Hepatocyte (in vitro differentiated cells): ENCODE measurements around the gene ARHGAP26. TPM values are rescaled to one million over a fixed set of nuclear protein-coding genes. Genes with fewer than 3 reads are reported as not detected.

Experiments used
- DNase-seq: peaks from one replicate; pipeline ENCODE4 v3.0.0-alpha.2; 2016; ENCODE audit warnings: low spot score
- H2AFZ ChIP-seq: fragments of 200-600 bp; sonication (generic); 2 replicates; pipeline ENCODE4 v1.6.0; 2016; ENCODE audit warnings: antibody characterized with exemption, mild to moderate bottlenecking
- H3K27ac ChIP-seq: fragments of 200-600 bp; sonication (generic); 2 replicates; pipeline ENCODE4 v1.5.1; 2016; ENCODE audit warnings: mild to moderate bottlenecking
- H3K27me3 ChIP-seq: fragments of 200-600 bp; sonication (generic); 2 replicates; pipeline ENCODE4 v1.6.1; 2016
- H3K36me3 ChIP-seq: fragments of 200-600 bp; sonication (generic); replicated peaks from 2 replicates; pipeline ENCODE4 v1.5.1; 2016; ENCODE audit warnings: low read depth; ENCODE audit not compliant: insufficient read depth
- H3K4me1 ChIP-seq: fragments of 200-600 bp; sonication (generic); 2 replicates; pipeline ENCODE4 v1.5.1; 2016; ENCODE audit warnings: mild to moderate bottlenecking, moderate library complexity; ENCODE audit not compliant: insufficient read depth
- H3K4me2 ChIP-seq: fragments of 200-600 bp; sonication (generic); 2 replicates; pipeline ENCODE4 v1.6.0; 2016
- H3K4me3 ChIP-seq: fragments of 200-600 bp; sonication (generic); 2 replicates; pipeline ENCODE4 v1.5.1; 2016; ENCODE audit warnings: mild to moderate bottlenecking
- H3K79me2 ChIP-seq: fragments of 200-600 bp; sonication (generic); 2 replicates; pipeline ENCODE4 v1.6.0; 2017; ENCODE audit warnings: mild to moderate bottlenecking
- H3K9me2 ChIP-seq: fragments of 200-600 bp; sonication (generic); replicated peaks from 2 replicates; pipeline ENCODE4 v1.6.0; 2017; ENCODE audit warnings: mild to moderate bottlenecking; ENCODE audit not compliant: insufficient read depth
- H3K9me3 ChIP-seq: fragments of 200-600 bp; sonication (generic); 2 replicates; pipeline ENCODE4 v1.5.1; 2016; ENCODE audit warnings: low read depth, mild to moderate bottlenecking
- H4K20me1 ChIP-seq: fragments of 200-600 bp; sonication (generic); 2 replicates; pipeline ENCODE4 v1.6.0; 2016; ENCODE audit warnings: mild to moderate bottlenecking; ENCODE audit not compliant: insufficient read depth, poor library complexity, severe bottlenecking
- EZH2 ChIP-seq: fragments of 200-600 bp; sonication (generic); IDR thresholded peaks from 2 replicates; pipeline ENCODE4 v1.6.1; 2016; ENCODE audit warnings: antibody characterized with exemption, mild to moderate bottlenecking, borderline replicate concordance
- EZH2phosphoT487 ChIP-seq: fragments of 200-600 bp; sonication (generic); IDR thresholded peaks from one replicate; pipeline ENCODE4 v1.6.1; 2018; ENCODE audit warnings: antibody characterized with exemption, mild to moderate bottlenecking, low read depth, moderate library complexity; ENCODE audit not compliant: unreplicated experiment, severe bottlenecking
- WGBS: methylation state at CpG from one replicate; pipeline ENCODE4 v1.1.6; 2016; ENCODE audit warnings: low lambda C conversion rate; ENCODE audit errors: missing lambda C conversion rate; 5-methylcytosine and 5-hydroxymethylcytosine counted together
- polyA plus RNA-seq: library from polyadenylated mRNA; unstranded; fragments of >200 nt; fragmentation: Nextera tagmentation; extraction: Ambion mirVana; gene quantifications from 2 replicates; pipeline ENCODE4 v1.2.1, GENCODE V29; 2016
- total RNA-seq: library from RNA; depleted of rRNA; stranded (reverse); fragments of >200 nt; gene quantifications from 2 replicates; pipeline ENCODE4 v1.2.3, GENCODE V29; 2014
- TF ChIP-seq, protein P1 (sequence below): fragments of 200-600 bp; sonication (generic); IDR thresholded peaks from 2 replicates; pipeline ENCODE4 v1.5.1; 2016; ENCODE audit warnings: antibody characterized with exemption, mild to moderate bottlenecking; ENCODE audit not compliant: poor library complexity

The ARHGAP26 gene
- total and polyA plus RNA-seq, 2 experiments from 2014 or later: 16.5 to 19.8 TPM

DNA sequence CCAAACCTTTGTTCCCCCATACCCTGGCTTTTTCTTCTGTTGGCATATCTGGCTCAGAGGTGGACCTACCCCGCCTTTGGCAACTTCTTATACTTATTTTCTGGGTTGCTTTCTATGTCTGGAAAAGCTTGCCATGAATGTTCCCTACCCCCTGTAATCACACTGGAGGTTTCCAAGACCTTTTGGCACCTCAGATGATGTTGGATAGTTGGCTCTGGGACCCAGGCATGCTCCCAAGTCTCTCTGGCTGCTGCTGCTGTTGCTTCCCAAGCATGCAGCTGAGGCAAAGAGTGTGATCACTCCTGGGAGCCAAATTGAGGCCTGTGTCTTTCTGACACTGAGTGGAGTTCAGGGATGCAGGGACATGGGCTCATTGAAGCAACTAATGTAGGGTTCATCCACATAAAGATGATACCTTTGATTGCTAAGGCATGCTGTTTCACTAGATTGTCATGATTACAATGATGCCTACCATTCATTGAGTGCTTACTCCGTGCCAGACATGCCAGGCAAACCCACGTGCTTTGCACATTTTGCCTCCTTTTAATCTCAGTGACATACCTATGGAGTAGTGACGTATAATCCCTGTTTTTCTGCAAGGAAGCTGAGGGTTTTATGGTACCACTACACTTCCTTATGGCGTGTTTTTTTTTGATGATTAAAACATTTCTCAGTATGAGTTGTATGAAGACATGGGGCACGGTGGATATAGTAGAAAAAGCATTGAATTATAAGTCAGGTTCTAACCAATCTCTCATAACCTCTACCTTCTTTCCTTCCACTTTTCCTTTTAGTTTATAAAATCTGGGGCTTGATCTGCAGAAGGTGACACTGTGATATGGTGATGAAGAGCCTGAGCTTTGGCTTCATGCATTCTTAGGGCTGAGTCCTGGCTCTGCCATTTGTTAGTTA lies 73.1 kb downstream of the ARHGAP26 start:
- 91% methylated on average over 6 of the region's 6 CpGs for WGBS
- no peak for TF ChIP-seq EZH2phosphoT487
- TF ChIP-seq, protein P1, sequence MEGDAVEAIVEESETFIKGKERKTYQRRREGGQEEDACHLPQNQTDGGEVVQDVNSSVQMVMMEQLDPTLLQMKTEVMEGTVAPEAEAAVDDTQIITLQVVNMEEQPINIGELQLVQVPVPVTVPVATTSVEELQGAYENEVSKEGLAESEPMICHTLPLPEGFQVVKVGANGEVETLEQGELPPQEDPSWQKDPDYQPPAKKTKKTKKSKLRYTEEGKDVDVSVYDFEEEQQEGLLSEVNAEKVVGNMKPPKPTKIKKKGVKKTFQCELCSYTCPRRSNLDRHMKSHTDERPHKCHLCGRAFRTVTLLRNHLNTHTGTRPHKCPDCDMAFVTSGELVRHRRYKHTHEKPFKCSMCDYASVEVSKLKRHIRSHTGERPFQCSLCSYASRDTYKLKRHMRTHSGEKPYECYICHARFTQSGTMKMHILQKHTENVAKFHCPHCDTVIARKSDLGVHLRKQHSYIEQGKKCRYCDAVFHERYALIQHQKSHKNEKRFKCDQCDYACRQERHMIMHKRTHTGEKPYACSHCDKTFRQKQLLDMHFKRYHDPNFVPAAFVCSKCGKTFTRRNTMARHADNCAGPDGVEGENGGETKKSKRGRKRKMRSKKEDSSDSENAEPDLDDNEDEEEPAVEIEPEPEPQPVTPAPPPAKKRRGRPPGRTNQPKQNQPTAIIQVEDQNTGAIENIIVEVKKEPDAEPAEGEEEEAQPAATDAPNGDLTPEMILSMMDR: no peak
- no peak for TF ChIP-seq EZH2
- H2AFZ ChIP-seq: no peak overlapping the region

DNA sequence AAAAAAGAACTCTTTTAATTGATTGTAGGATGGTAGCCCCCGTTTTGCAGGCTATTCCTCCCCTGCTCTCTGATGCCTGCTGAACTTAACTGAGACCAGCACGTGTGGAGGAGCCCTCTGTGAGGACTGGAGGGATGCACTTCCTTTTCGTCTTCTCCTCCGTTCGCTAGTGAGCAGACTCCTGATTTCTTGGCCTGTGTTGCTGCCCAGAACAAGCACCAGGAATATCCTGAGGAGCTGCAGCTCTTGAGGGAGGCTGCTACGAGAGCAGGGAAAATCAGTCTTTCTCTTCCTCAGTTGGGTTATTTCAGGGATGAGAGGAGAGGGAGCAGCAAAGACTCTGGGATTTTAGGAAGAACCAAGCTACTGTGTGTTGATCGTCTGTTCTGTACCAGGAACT lies 74.7 kb downstream of the ARHGAP26 start:
- Histone ChIP-seq H3K9me2 (no peaks in the 10 kb centered on the region), H3K36me3 (no peaks in the 10 kb centered on the region), H3K79me2 (peaks cover 55% of the 10 kb centered on the region), H4K20me1 (no peaks in the 10 kb centered on the region), H3K27ac (peak overlapping the region; percentile 58), H3K4me1 (peaks cover 9% of the 10 kb centered on the region), H2AFZ (no peak overlapping the region), H3K4me2 (no peak overlapping the region), H3K27me3 (no peaks in the 10 kb centered on the region), H3K9me3 (no peaks in the 10 kb centered on the region), H3K4me3 (no peak overlapping the region)
- no peak for DNase-seq
- 85% methylated on average over 7 of the region's 7 CpGs for WGBS
- TF ChIP-seq EZH2 (no peak), EZH2phosphoT487 (no peak)
- TF ChIP-seq, protein P1: no peak

More for the DNA sequence above, 73.1 kb downstream of the ARHGAP26 start:
- Histone ChIP-seq H3K79me2 (peaks cover 53% of the 10 kb centered on the region), H3K36me3 (no peaks in the 10 kb centered on the region), H4K20me1 (no peaks in the 10 kb centered on the region), H3K4me1 (peaks cover 9% of the 10 kb centered on the region), H3K9me2 (no peaks in the 10 kb centered on the region), H3K9me3 (no peaks in the 10 kb centered on the region), H3K27me3 (no peaks in the 10 kb centered on the region), H3K4me3 (no peak overlapping the region), H3K4me2 (no peak overlapping the region), H3K27ac (no peak overlapping the region)
- DNase-seq: no peak

DNA sequence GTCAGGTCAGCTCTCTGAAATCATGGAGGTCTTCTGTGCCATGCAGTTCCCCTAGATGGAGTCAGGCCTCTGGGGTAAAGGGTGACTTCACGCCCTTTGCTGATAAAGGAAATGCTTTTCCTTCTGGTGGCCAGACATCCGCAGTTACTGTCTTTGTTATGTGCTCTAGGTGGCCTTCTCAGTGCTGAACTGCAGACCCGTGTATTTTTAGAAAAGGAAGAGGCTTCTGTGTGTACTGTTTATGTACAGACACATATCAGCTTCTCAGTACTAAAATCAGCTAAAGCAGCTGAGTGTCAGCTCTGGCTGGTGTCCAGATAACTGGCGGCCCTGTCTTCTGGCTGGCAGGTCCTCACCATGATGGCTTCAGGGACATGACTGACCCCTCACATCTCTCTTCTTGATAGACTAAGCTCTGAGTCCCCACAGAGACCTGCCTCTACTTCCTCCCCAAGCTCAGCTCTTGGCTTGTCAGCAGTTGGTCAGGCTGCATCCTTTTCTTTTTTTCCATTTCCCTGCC lies 75.3 kb downstream of the ARHGAP26 start:
- no peak for DNase-seq
- no peaks in the 10 kb centered on the region for H3K9me3 ChIP-seq
- H3K36me3 ChIP-seq: no peaks in the 10 kb centered on the region
- H3K27ac ChIP-seq: peak overlapping the region; percentile 58
- H3K4me1 ChIP-seq: peaks cover 9% of the 10 kb centered on the region
- H4K20me1 ChIP-seq: no peaks in the 10 kb centered on the region
- no peak overlapping the region for H3K4me3 ChIP-seq
- TF ChIP-seq, protein P1: no peak
- no peaks in the 10 kb centered on the region for H3K9me2 ChIP-seq
- peaks cover 61% of the 10 kb centered on the region for H3K79me2 ChIP-seq
- H2AFZ ChIP-seq: no peak overlapping the region
- WGBS: 48% methylated on average over 4 of the region's 4 CpGs
- no peaks in the 10 kb centered on the region for H3K27me3 ChIP-seq
- H3K4me2 ChIP-seq: no peak overlapping the region
